Neural cell (in vitro differentiated cells): ENCODE results near the gene TIMM9. TPM values are rescaled to one million over a fixed set of nuclear protein-coding genes. Genes with fewer than 3 reads are reported as not detected.

Experiments
- H2AFZ ChIP-seq: fragments of 200-600, 300-800 bp; sonication (generic), shearing (Covaris generic); 2 replicates; pipeline ENCODE4 v1.6.0; 2014; ENCODE audit warnings: low read depth, mild to moderate bottlenecking, antibody characterized with exemption, low read length, moderate library complexity
- H3F3A ChIP-seq: fragments of 200-600 bp; shearing (Covaris generic); 2 replicates; pipeline ENCODE4 v1.6.1; 2016; ENCODE audit warnings: mild to moderate bottlenecking, moderate library complexity, mixed read lengths, antibody characterized with exemption, low read length; ENCODE audit not compliant: insufficient read depth, poor library complexity, severe bottlenecking
- H3K27ac ChIP-seq: fragments of 200-600, 300-800 bp; sonication (generic), shearing (Covaris generic); 2 replicates; pipeline ENCODE4 v1.5.1; 2014; ENCODE audit warnings: mild to moderate bottlenecking, low read length, moderate library complexity
- H3K27me3 ChIP-seq: fragments of 300-800, 200-600 bp; sonication (generic), shearing (Covaris generic); 2 replicates; pipeline ENCODE4 v1.6.0; 2014; ENCODE audit warnings: mild to moderate bottlenecking, low read depth, low read length, moderate library complexity; ENCODE audit not compliant: insufficient read depth
- H3K36me3 ChIP-seq: fragments of 300-800, 200-600 bp; sonication (generic), shearing (Covaris generic); 2 replicates; pipeline ENCODE4 v1.5.1; 2014; ENCODE audit warnings: mild to moderate bottlenecking, antibody characterized with exemption, low read length, moderate library complexity; ENCODE audit not compliant: insufficient read depth
- H3K4me2 ChIP-seq: fragments of 300-800, 200-600 bp; sonication (generic), shearing (Covaris generic); 2 replicates; pipeline ENCODE4 v1.6.0; 2014; ENCODE audit warnings: mild to moderate bottlenecking, low read length
- H3K4me3 ChIP-seq: fragments of 300-800, 200-600 bp; sonication (generic), shearing (Covaris generic); 2 replicates; pipeline ENCODE4 v1.5.1; 2014; ENCODE audit warnings: mild to moderate bottlenecking, low read length, moderate library complexity
- H3K79me2 ChIP-seq: fragments of 200-600 bp; shearing (Covaris generic); replicated peaks from 2 replicates; pipeline ENCODE4 v1.6.0; 2014; ENCODE audit warnings: mild to moderate bottlenecking, low read length, moderate library complexity; ENCODE audit not compliant: insufficient read depth
- H3K9ac ChIP-seq: fragments of 300-800, 200-600 bp; sonication (generic), shearing (Covaris generic); 2 replicates; pipeline ENCODE4 v1.6.1; 2016; ENCODE audit warnings: mild to moderate bottlenecking, low read length, mixed read lengths
- H3K9me2 ChIP-seq: fragments of 200-600 bp; shearing (Covaris generic); 2 replicates; pipeline ENCODE4 v1.6.1; 2016; ENCODE audit warnings: mild to moderate bottlenecking, low read length, mixed read lengths; ENCODE audit not compliant: insufficient read depth
- H3K9me3 ChIP-seq: fragments of 200-600, 300-800 bp; sonication (generic), shearing (Covaris generic); 2 replicates; pipeline ENCODE4 v1.6.1; 2016; ENCODE audit warnings: mild to moderate bottlenecking, mixed run types, low read length, moderate library complexity, mixed read lengths
- H4K20me1 ChIP-seq: fragments of 200-600 bp; shearing (Covaris generic); 2 replicates; pipeline ENCODE4 v1.6.1; 2016; ENCODE audit warnings: mild to moderate bottlenecking, mixed run types; ENCODE audit not compliant: insufficient read depth
- EP300 ChIP-seq: fragments of 450-650 bp; conservative IDR thresholded peaks from 2 replicates; pipeline ENCODE4 v1.6.1; 2014; ENCODE audit warnings: antibody characterized with exemption, mild to moderate bottlenecking, moderate library complexity; ENCODE audit not compliant: poor library complexity, severe bottlenecking
- EZH2 ChIP-seq: fragments of 200-600, 300-800 bp; shearing (Covaris generic), sonication (generic); IDR thresholded peaks from 2 replicates; pipeline ENCODE4 v1.6.1; 2014; ENCODE audit warnings: antibody characterized with exemption, low read length, borderline replicate concordance, mild to moderate bottlenecking; ENCODE audit not compliant: insufficient read depth, poor library complexity, severe bottlenecking
- MXI1 ChIP-seq: fragments of 450-650 bp; conservative IDR thresholded peaks from 2 replicates; pipeline ENCODE4 v1.6.1; 2014; ENCODE audit warnings: antibody characterized with exemption, mild to moderate bottlenecking; ENCODE audit not compliant: poor library complexity, severe bottlenecking
- POLR2AphosphoS5 ChIP-seq: IDR thresholded peaks from 2 replicates; pipeline ENCODE4 v1.6.1; 2012
- RAD21 ChIP-seq: fragments of 450-650 bp; conservative IDR thresholded peaks from 2 replicates; pipeline ENCODE4 v1.6.1; 2014; ENCODE audit warnings: antibody characterized with exemption, mild to moderate bottlenecking, moderate library complexity
- REST ChIP-seq: IDR thresholded peaks from 2 replicates; pipeline ENCODE4 v1.6.1; 2012; ENCODE audit warnings: borderline replicate concordance
- SMC3 ChIP-seq: fragments of 450-650 bp; conservative IDR thresholded peaks from 2 replicates; pipeline ENCODE4 v1.6.1; 2014; ENCODE audit warnings: antibody characterized with exemption, mild to moderate bottlenecking, moderate library complexity; ENCODE audit not compliant: poor library complexity
- TAF1 ChIP-seq: IDR thresholded peaks from 2 replicates; pipeline ENCODE4 v1.6.1; 2012; ENCODE audit warnings: low read depth
- polyA plus RNA-seq: library from polyadenylated mRNA; depleted of rRNA; stranded (reverse); fragments of >200 nt; gene quantifications from 2 replicates; pipeline ENCODE4 v1.2.3, GENCODE V29; 2014
- TF ChIP-seq, protein P1 (sequence below): fragments of 450-650 bp; IDR thresholded peaks from 2 replicates; pipeline ENCODE4 v1.5.1; 2014; ENCODE audit warnings: antibody characterized with exemption, mild to moderate bottlenecking, moderate library complexity; ENCODE audit not compliant: poor library complexity, severe bottlenecking

The TIMM9 gene
- polyA plus RNA-seq, 1 donor from 2014 or later = 51.1 TPM

DNA sequence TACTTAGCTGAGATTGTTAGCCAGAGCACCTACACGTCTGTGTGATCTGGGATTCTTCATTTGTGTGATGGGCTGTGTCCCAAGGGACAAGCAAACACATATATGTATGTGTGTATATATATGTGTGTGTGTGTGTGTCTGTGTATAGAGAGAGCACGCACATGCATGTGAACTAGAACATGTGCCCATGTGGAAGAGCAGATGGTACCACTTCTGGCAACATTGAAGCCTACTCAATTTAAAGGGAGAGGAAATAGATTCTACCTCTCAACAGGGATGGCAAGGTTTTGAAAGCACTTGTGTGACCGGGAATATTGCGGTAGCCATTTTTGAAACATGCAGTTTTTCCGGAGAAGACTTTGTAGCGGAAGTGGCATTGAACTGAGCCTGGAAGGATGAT, 30.2 kb downstream of the TIMM9 start:
- H3K4me3 ChIP-seq = no peak overlapping the region
- H3K9me2 ChIP-seq = no peaks in the 10 kb centered on the region
- H3K79me2 ChIP-seq = no peaks in the 10 kb centered on the region
- no peaks in the 10 kb centered on the region for H3K27me3 ChIP-seq
- H3F3A ChIP-seq = no peaks in the 10 kb centered on the region
- no peak overlapping the region for H2AFZ ChIP-seq
- H3K27ac ChIP-seq = no peak overlapping the region
- H3K4me2 ChIP-seq = no peak overlapping the region
- no peaks in the 10 kb centered on the region for H4K20me1 ChIP-seq
- no peaks in the 10 kb centered on the region for H3K36me3 ChIP-seq
- H3K9ac ChIP-seq = no peak overlapping the region
- no peaks in the 10 kb centered on the region for H3K9me3 ChIP-seq
- TF ChIP-seq, protein P1, sequence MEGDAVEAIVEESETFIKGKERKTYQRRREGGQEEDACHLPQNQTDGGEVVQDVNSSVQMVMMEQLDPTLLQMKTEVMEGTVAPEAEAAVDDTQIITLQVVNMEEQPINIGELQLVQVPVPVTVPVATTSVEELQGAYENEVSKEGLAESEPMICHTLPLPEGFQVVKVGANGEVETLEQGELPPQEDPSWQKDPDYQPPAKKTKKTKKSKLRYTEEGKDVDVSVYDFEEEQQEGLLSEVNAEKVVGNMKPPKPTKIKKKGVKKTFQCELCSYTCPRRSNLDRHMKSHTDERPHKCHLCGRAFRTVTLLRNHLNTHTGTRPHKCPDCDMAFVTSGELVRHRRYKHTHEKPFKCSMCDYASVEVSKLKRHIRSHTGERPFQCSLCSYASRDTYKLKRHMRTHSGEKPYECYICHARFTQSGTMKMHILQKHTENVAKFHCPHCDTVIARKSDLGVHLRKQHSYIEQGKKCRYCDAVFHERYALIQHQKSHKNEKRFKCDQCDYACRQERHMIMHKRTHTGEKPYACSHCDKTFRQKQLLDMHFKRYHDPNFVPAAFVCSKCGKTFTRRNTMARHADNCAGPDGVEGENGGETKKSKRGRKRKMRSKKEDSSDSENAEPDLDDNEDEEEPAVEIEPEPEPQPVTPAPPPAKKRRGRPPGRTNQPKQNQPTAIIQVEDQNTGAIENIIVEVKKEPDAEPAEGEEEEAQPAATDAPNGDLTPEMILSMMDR = no peak
- TF ChIP-seq RAD21 (no peak), SMC3 (no peak), TAF1 (no peak), EP300 (no peak), POLR2AphosphoS5 (no peak), MXI1 (no peak), REST (no peak), EZH2 (no peak)

- H2AFZ ChIP-seq = no peak within 1 kb of the TSS
- H3K79me2 ChIP-seq = no peaks in the 10 kb centered on the region
- no peaks in the 10 kb centered on the region for H3K9me3 ChIP-seq
- H3K4me3 ChIP-seq = peak within 1 kb of the TSS; percentile 51
- no peaks in the 10 kb centered on the region for H4K20me1 ChIP-seq
- TF ChIP-seq MXI1 (peak; percentile 21), TAF1 (no peak), EP300 (no peak)
- TF ChIP-seq, protein P1 = peak; percentile 67
- peak within 1 kb of the TSS; percentile 26 for H3K9ac ChIP-seq
- H3F3A ChIP-seq = no peaks in the 10 kb centered on the region
- H3K36me3 ChIP-seq = no peaks in the 10 kb centered on the region
- H3K9me2 ChIP-seq = no peaks in the 10 kb centered on the region
- no peak within 1 kb of the TSS for H3K27ac ChIP-seq
- H3K4me2 ChIP-seq = no peak within 1 kb of the TSS
- no peaks in the 10 kb centered on the region for H3K27me3 ChIP-seq
Measured at GRCh38 chr14:58395812-58396788, 31.2 kb downstream of the TIMM9 start, which contains the start of gene TOMM20L. Gene TOMM20L, plus strand, starts transcription at chr14:58395930. Its CDS starts 28 bp downstream, at chr14:58395958.
